HK-2 (cell line): ENCODE data around the gene CD48.
"Not testable (repeated sequence)": the region's sequence is repeated elsewhere in the genome, so short reads cannot be mapped to it uniquely, and the experiment has no call there.

ENCODE experiments used
- DNase-seq: peaks from one replicate; pipeline ENCODE4 v3.0.0-alpha.2; 2018; ENCODE audit not compliant: unreplicated experiment

Gene CD48

GRCh38 chr1:160652924-160653619 lies 58.5 kb downstream of the CD48 start:
- DNase-seq = no peak

DNA sequence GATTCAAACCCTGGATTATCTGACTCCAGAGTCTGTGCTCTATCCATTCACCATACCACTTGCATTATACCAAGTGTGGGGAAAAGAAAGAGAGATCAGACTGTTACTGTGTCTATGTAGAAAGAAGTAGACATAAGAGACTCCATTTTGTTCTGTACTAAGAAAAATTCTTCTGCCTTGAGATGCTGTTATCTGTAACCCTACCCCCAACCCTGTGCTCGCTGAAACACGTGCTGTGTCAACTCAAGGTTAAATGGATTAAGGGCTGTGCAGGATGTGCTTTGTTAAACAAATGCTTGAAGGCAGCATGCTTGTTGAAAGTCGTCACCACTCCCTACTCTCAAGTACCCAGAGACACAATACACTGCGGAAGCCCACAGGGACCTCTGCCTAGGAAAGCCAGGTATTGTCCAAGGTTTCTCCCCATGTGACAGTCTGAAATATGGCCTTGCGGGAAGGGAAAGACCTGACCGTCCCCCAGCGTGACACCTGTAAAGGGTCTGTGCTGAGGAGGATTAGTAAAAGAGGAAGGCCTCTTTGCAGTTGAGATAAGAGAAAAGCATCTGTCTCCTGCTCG lies 59.5 kb downstream of the CD48 start:
- not testable (repeated sequence) for DNase-seq

DNA sequence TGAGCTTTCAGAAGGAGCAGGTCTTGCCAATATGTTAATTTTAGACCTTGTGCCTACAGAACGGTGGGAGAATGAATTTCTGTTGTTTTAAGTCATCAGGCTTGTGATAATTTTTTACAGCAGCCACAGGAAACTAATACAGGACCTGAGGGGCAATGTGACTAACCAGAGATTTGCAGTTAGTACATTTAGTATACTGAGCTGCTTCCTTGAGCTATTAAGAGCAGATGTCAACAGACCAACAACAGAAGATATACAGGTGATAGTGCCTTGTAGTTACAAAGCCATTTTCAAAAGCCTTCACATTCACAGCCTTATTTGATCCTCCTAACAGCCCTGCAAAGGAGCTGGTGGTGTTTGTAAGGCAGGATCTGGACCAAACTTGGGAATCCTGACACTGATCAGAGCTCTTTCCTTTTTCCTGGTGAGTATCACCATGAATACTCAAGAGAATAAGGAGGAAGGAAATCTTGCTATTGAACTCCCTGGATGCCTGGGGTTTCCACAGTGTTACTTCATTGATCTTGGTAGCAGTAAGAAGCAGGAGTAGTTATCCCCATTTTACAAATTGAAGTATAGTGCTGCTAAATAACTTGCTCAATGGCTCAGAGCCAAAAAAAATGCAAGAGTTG lies 60.1 kb downstream of the CD48 start:
- no peak for DNase-seq

GRCh38 chr1:160647329-160647720 lies 64.3 kb downstream of the CD48 start:
- DNase-seq = no peak

DNA sequence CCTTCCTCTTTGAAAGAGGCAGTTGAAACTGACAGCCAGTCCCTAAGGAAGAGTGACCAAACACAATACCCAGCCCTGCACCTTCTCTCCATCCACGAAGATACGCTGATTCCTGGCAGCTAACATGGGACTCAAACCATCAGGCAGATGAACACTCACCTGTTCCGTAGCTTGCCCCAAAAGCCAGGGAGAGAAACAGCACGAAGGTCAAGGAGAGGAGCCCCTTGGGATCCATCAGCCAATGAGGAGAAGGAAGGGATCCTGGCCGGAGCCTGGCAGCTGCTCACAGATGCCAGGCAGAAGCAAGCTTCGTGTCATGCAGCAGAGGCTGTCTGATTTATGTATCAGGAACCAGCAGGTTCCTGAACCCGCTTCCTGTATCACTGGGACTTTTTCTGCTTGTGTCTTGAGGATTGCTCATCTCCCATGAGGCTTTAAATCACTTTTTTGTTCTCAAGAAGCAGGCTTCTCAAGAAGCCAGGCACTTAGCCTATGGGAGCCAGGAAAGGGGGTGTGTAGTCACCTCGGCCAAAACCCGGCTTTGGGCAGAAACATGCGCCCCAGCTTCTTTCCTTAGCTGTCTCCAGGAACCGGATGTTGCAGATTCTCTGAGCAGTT lies 64.8 kb downstream of the CD48 start, which contains the start of gene SLAMF1:
Gene SLAMF1 (minus strand): TSS at position 334 of the 618 bp plus-strand sequence. CDS start 99 bp downstream, at position 235.
- no peak for DNase-seq

DNA sequence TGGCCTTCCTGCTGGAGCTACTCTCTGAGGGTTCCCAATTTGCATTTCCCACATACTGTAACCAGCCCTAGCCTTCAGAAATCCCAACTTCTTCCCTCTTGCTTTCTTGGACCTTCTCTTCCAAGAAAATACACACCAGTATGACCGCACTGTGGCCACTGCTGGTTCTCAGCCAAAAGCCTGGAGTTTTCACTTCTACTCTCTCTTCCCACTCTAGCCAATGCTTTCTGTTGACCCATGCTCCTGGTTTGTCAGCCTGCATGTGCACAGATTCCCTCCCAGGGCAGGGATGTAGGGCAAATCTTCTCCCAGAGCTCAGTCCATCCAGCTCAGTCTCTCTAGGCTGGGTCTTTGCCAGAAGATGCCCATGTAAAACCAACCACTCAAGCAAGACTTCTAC lies 65.4 kb downstream of the CD48 start:
- no peak for DNase-seq

GRCh38 chr1:160645386-160646130 lies 66.1 kb downstream of the CD48 start:
- no peak for DNase-seq

DNA sequence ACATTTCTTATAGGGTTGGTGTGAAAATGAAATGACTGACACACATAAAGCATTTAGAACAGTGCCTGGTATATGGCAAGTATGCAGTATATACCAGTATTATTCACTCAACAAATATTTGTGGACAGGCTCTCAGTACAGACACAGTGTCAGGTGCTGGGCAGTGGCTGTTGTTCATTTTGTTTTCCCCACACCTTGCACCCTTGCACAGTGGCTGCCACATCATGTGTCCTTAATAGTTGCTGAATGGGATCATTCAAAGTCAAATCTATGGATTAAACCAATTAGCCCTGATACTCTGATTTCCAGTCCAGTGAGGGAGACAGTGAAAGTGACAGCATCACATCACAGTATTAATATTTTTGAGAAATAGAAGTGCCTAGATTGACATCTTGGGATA lies 67.2 kb downstream of the CD48 start:
- DNase-seq = no peak

- DNase-seq = no peak
These were observed 68.5 kb downstream of the CD48 start for GRCh38 chr1:160643138-160643537.

- no peak for DNase-seq
These were observed 69.4 kb downstream of the CD48 start for GRCh38 chr1:160642281-160642644.

- DNase-seq = no peak
These were observed 70.0 kb downstream of the CD48 start for GRCh38 chr1:160641323-160642280.

DNA sequence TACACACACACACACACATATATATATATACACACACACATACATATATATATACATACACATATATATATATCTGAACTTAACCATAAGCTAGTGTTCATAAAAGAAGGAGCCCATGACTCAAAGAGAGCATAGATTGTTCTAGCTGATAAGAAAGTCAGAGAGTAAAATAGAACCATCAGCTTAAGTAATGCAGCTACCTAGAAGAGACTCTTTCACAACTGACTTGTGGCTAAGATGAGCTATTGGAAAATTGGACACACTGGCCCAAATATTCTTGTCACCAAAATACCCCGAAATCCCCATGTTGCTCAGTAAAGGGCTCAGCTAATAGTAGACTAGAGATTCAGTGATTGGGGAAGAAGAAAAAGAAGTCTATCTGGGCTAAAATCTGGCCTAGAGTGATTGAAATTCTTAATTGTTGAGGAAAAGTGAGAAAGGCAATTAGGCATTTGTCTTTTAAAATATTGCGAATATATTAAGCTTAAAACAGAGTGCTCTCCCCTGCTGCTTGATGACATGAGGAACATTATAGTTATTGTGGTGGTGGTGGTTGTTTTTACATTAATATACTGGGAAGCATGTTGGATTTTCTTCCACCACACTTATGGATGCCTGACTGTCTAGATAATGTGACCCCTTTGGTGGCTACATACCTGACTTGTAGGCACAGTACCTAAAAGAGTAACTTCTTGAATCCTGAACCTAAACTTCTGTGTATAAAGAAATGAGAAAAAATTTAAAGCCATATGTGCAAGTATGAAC lies 71.1 kb downstream of the CD48 start:
- no peak for DNase-seq

GRCh38 chr1:160639652-160640051 lies 72.0 kb downstream of the CD48 start:
- no peak for DNase-seq

- DNase-seq = no peak
These were observed 72.7 kb downstream of the CD48 start for GRCh38 chr1:160638926-160639325.

DNA sequence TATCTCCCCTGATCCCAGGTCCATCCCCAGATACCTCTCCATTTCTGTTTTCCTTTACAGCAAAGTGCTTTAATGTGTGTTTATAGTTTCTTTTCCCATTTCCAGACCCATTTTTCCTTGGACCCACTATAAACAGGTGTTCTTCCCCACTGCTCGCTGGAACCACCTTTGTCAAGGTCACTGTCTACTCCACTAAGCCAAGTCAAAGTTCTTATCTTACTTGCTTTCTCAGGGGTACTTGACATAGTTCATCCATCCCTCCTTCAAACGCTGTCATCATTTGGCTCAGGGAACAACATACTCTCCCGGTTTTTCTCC lies 73.1 kb downstream of the CD48 start:
- no peak for DNase-seq

GRCh38 chr1:160637821-160638539 lies 73.6 kb downstream of the CD48 start:
- no peak for DNase-seq

DNA sequence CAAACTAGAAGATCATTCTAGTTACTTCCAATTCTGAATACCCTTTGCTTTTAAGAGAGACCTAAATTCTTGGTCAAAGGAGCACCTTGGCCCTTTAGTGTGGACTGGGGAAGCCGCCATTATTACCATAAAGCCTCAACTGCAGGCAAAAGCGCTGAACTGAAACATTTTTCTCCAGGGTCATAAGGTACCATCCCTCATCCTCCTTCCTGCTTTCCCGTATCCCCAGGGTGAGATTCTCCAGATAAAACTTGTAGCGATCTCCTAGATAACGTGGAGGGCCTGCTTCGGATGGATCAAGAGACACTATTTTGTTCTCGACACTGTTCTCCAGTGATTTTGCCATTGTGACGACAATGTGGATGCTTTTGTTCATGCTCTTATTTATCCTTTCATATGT lies 74.6 kb downstream of the CD48 start:
- DNase-seq = no peak

DNA sequence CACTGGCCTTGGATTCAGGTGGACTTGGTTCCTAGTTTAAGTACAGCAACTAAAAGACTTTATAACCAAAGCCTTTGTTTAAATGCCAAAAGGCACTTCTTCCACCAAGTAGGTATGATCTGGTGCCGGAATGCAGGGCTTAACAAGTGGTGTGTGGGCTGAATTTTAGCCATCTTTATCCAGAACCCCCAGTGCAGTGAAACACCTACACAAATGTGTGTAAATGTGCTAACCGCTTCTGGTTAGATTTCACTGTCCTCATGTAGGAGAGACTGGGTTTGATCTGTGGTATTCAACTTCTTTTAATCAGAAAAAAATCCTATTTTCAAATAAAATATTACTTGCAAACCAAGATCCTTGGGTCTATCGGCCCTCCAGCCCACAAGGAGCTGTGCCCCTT lies 75.1 kb downstream of the CD48 start:
- no peak for DNase-seq

DNA sequence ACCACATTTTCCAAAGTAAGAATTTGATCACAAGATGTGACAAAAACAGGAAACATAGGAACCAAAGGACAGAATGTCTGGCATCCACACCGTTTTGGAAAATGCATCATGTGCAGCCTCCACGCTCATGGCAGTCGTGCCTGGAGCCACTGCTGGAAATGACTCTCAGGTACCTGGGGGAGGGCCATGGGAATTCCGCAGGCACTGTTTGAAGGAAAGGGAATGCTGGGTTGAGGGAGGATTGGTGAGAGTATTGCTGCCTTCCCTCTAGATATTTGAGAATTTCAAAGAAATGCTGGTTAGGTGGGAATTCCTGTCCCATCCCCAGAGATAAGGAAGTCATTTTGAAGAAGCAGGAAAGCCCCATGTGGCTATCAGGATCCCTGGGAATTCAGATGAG lies 75.5 kb downstream of the CD48 start:
- DNase-seq = no peak
